NCI-H1436 treated with DMSO at 0.1 percent for 48 hours (cell line): ENCODE data around the gene TMEM163.
"Not testable (repeated sequence)": the region's sequence is repeated elsewhere in the genome, so short reads cannot be mapped to it uniquely, and the experiment has no call there.

Source experiments
- DNase-seq: peaks from one replicate; lab custom pipeline; 2025; lab: John Stamatoyannopoulos, UW

The TMEM163 gene

DNA sequence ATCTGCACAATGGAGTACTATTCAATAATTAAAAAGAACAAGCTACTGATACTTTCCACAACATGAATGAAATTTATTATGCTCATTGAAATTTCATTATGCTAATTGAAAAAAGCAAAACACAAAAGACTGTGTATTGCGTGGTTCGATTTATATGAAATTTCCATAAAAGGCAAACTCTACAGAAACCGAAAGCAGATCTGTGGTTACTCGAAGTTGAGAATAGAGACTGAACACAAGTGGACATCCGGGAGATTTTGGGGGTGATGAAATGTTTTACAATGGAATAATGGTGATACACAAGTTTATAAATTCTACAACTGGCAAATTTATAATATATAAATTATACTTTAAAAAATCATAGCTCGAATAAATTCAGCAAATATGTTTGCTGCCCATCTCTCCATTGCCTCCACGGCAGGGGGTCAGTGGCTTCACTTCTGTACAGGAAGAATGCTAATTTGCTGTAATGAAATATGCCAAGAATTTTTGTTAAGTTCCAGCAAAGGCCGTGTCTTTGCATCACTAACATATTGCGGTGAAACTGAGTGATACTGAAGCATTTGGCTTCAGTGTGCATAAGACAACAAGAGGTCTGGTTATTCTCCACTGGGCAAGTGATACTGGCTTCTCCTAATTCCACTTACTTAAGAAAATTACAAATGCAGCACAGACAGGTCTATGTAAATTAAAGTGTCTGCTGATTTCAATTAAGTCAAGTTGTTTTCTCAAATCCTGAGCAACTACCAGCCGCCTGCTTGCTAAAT is 96.7 kb downstream of the TMEM163 start:
- no peak for DNase-seq

DNA sequence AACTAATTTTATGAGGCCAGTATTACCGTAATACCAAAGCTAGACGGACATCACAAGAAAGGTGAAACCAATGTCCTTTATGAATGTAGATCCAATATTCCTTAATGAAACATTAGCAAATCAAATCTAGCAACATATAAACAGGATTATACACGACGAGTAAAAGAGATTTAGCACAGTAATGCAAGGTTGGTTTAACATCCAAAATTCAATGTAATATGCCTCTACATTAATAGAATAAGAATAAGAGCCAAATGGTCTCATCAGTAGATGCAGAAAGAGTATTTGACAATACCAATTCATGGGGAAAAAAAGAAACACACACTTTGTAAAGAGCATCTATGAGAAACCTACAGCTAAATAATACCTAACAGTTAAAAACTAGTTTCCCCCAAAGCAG is 99.5 kb downstream of the TMEM163 start:
- no peak for DNase-seq

DNA sequence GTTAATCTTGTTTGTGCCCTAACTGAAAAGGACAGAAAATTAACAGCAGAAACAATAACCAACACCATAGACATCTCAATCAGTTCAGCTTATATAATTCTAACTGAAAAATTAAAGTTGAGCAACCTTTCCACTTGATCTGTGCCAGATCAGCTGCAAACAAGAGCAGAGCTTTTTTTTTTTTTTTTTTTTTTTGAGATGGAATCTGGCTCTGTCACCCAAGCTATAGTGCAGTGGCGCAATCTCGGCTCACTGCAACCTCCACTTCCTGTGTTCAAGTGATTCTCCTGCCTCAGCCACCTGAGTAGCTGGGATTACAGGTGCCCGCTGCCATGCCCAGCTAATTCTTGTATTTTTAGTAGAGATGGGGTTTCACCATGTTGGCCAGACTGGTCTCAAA is 103.3 kb downstream of the TMEM163 start:
- not testable (repeated sequence) for DNase-seq

DNA sequence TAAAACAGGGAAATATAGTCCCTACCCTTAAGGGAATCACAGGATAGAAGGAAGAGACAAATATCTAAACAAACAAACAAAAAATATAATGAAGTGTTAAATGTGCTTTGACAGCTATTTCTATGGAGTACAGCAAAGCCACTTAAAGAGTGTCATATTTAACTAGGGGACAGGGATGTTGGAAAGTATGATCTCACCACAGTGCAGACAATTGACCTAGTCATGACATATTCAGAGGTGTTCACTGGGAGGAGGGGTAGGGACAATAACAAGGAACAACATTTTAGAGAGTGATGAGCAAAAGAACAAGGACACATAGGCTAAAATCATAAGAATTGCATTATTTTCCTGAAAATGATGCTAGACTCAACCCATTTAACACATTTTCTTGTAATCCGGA is 107.5 kb downstream of the TMEM163 start:
- DNase-seq = no peak

DNA sequence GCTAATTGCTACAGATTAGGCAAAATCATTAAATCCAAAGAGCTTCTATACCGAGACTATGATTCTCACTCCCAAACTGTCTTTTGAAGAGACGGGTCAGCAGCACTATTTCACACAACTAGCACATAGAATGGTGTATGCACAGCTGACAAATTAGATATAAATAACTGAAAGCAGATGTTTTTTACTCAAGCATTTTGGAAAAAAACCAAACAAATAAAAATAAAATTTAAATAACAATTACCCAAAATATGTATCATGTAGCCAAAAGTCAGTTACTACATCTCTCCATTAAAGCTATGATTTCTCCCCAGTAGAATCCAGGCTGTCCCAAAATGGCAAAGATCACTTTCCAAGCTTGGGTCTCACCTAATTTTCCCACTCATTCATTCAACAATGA is 107.9 kb downstream of the TMEM163 start:
- DNase-seq = no peak

DNA sequence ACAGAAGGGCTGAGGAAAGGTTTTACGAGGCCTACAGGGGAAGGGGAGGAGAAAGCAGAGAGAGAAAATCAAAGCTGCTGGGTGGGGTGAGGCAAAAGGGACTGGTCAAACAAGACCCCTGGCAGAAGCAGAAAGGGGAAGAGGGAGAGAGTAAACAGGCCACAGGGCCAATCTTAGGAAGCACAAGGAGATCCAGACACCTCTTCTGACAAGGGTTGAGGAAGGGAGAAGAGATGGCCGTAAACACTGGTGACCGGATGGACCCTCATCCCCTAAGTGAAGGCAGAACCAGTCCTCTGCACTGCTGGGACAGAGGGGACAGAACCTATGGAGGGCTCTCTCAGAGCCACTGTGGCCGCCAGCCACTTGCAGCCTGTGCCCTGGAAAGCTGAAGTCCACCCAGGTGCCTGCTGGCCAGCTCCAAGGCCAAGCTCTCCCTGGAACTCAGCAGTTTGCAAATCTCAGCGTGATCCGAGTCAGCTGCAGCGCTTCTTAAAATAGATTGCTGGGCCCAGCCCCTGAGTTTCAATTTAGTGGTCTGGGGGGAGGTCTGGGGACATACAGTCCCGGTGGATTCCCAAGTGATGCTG is 108.8 kb downstream of the TMEM163 start:
- no peak for DNase-seq

DNA sequence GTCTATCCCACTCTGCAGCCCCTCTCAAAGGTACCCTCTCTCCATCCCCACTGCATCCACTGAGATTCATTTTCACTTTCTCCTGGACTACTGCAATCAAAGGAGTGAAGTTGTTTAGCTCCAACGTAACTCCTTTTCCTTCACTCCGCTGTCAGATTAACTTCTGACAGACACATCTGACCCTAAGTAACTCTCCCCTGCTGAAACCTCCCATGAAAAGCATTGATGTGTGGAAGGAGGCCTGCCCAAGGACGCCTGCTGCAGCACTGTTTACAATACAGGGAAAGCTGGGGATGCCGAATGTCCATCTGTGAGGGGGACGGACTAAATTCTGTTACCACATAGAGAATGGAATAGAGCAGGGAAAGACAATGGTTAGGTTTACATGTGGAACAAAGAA is 114.8 kb downstream of the TMEM163 start:
- no peak for DNase-seq

DNA sequence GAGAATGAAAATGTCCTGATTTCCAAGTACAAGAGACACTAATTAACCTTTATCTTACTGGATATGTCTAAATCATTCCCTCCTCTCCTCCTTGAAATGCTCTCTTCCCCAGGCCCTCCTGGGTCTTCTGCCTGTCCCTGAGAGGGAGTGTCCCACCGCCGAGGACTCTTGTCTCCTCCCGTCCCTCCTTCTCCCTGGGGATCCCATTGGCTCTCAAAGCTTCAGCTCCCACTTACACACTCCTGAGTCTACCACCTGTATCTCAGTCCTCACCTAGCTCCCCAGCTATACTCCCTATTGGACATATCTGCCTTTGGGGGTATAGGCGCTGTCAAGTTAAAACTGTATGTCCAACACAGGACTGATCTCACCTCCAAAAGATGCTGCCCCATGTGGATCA is 116.1 kb downstream of the TMEM163 start:
- no peak for DNase-seq

DNA sequence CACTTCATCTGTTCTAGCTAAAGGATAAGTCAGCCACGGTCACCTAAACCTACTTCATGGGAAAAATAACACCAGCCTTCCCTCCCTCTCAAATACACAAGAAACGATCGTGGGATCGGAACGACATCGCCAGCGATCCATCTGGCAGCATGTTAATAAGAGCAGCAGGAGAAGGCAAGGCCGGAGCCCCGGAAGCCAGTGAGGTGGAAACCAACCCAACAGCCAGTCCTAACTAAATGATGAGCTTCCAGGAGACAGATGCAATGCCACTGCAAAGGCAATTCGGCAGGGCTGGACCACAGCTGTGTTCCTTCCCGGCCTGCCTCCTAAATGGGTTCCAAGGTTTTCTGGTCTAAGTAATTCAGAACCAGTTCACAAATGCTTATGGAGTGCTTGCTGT is 117.5 kb downstream of the TMEM163 start:
- DNase-seq = no peak

DNA sequence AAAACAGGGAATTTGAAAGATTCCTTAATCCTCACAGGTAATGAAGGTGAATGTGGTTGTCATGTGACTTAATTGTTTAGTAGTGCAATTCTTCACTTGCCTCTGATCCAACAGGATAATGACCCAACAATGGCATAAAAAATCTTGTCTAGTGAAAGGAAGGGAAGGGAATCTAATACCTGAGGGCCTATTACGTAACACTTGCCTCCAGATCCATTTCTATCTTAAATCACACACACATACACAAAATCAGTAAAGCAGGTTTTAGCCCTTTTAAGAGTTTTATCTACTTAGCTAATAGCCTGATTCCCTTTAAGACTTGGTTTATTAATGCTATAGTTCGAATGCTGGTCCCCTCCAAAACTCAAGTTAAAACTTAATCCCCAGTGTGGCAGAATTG is 118.6 kb downstream of the TMEM163 start:
- no peak for DNase-seq

DNA sequence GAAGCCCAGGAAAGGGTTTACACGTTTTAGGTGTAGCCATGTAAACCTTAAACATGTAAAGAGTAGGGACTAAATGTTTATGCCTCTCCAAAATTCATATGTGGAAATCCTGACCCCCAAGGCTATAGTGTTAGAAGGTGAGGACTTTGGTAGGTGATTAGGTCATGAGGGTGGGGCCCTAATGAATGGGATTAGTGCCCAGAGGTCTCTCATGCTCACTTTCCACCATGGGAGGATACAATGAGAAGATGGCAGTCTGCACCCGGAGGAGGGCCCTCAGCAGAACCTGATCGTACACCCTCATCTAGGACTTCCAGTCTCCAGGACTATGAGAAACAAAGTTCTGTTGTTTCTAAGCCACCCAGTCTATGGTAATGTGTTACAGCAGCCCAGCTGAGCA is 119.6 kb downstream of the TMEM163 start:
- DNase-seq = no peak

DNA sequence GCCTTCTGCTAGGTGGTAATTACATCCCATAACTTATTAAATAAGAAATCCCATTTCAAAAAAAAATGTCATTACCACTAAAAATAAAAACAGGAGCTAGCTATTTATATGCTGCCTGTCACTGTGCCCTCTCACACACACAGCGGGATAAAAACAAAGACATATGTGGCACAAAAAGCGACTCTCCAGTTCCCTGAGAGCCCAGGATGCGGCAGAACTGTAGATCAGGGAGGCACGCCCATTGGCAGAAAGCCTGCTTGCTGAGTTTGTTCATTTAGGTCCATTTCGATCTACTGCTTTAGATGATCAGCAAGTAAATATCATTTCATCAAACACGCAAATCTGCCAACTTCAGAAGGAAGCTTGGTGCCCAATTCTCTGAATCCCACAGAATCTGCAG is 124.4 kb downstream of the TMEM163 start:
- DNase-seq = no peak

DNA sequence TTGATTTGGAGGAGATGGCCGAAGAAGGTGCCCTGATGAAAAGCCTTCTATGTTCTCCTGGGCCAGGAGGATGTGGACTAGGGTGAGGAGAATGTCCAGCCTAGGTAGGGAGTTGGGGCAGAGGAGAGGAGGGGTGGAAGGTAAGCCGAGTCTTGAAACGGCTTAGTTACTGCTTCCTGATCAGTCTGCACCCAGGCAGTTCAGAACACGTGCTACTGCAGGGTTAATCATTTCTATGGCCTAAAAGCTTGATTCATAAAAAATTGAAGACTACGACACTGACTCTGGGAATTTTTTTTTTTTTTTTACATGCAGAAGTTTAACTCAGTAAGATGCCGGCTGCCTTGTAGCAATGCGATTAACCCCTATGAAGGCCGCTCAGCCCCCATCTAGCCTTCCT is 125.3 kb downstream of the TMEM163 start:
- DNase-seq = no peak

DNA sequence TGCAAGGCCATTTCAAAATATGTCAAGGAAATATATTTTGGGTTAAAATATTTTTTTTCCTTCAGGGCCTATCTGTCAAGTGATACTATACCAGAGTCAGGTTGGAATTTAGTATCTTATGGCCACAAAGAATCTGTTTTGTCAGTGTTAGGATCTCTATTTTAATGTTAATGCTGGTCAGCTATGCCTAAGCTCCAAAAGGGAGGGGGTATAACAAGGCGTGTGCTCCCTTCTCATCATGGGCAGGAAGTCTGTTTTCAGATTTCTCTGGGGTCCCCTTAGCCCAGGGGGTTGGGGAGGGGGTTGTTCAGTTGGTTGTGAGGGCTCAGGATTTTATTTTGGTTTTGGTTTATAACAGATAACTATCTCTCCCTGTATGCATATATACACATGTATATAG is 126.4 kb downstream of the TMEM163 start:
- no peak for DNase-seq

DNA sequence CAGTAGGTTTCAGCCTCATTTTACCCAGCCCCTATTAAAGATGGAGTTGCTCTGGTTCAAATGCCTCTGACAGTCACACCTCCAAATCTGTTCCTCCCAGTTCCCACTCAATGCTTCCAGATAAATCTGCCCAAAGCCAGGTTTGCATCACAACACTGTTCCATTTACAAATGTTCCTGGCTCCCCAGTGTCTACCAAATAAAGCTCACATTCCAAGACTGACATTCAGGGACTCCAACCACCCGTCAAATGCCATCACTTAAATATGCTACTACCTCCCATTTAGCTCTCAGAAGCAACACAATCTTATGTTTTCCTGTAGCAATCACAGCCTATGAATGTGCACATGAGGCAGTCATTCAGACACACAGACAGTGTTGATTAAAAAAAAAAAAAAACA is 127.3 kb downstream of the TMEM163 start:
- DNase-seq = no peak

DNA sequence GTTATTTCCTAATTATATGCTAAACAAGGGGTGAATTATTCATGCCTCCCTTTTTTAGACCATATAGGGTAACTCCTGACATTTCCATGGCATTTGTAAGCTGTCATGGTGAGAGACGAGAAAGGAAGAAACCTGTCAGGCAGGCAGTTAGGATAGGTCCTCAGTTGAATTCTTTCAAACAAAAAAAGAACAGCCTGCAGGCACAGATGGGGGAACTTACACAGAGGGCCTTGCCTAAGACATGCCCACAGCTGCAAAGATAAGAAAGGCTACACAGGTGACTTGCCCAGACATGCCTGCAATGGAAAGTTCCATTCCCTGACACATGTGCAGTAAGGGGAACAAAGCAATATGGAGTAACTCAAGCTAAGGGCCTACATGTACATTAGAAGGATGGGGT is 128.1 kb downstream of the TMEM163 start:
- no peak for DNase-seq

DNA sequence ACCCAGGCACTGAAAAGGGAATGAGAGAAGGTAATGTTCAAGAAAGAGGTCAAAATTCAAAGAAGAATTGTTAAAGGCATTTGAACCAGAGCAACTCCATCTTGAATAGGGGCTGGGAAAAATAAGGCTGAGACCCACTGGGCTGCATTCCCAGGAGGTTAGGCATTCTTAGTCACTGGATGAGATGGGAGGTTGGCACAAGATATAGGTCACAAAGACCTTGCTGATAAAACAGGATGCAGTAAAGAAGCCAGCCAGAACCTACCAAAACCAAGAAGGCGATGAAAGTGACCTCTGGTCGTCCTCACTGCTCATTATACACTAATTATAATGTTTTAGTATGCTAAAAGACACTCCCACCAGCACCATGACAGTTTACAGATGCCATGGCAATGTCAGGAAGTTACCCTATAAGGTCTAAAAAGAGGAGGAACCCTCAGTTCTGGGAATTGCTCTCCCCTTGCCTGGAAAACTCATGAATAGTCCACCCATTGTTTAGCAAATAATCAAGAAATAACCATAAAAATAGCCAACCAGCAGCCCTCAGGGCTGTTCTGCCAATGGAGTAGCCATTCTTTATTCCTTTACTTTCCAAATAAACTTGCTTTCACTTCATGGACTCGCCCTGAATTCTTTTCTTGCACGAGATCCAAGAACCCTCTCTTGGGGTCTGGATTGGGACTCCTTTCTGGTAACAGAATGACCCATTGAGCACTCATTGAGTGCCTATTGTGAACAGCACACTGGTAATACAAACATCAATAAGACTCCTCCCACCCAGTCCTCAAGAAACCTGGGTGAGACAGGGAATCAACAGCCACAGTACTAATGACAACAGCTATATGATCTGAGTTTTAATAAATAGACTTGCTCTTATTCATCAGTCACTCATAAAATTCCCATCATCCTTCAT is 129.4 kb downstream of the TMEM163 start:
- DNase-seq = not testable (repeated sequence)

DNA sequence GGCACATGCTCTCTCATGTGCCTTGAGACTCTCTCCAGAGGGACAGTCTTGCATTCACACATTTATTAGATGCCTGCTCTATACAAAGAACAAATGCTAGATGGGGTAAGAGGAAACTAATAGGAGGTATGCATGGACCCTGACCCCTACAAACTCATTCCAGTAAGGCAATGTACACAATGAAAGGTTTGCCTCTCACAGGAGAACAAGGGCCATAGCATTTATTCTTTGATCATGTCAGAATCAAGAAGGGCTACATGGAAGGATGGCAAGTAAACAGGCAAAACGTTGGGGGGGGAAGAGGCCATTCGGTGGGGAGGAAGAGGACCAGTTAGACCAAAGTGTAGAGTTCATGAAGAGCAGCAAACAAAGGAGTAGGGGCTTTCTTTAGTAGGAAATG is 130.2 kb downstream of the TMEM163 start:
- no peak for DNase-seq

DNA sequence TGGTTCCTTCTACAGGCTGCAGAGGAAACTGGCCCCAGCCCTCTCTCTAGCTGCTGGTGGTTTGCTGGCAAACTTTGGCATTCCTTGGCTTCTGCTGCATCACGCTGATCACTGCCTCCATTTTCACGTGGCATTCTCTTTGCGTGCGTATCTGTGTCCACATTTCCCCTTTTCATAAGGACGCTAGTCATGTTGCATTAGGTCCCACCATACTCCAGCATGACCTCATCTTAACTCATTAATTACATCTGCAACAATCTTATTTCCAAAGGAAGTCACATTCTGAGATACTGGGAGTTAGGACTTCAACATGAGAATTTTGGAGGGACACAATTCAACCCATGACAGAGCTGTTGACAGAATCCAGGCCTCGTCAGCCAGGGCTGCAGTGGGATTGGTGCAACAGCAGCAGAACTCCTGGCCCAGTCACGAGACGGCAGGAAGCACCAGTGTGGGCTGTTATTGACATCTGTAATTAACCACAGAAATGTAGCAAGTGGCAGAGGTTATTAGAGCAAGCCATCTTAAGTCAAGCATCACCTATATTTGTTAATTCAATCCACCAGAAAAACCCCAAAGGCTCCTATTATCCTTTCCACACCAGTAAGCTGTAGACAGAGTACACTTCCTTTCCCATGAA is 132.4 kb downstream of the TMEM163 start:
- no peak for DNase-seq

DNA sequence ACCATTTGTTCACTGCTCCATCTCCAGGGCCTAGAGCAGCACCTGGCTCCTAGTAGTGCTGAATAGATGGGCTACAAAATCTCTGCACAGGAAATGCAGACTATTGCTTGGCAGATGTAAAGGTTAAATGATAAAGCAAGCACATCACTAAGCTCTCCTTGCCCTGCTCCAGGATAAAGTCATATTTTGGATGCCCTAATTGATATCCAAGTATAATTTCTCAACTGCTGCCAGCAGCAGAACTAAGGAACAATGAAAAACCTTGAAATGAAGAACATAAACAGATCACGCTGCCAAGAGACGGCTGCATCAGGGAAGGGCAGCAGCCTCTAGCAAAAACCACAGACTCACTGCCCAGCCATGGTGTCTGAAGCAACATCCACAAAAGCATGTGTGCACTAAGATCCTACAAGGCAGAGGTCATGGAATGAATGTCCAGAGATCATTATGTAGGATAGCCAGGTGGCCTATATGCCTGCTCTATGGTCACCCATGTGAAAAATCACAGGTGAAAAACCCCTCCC is 134.7 kb downstream of the TMEM163 start:
- no peak for DNase-seq

DNA sequence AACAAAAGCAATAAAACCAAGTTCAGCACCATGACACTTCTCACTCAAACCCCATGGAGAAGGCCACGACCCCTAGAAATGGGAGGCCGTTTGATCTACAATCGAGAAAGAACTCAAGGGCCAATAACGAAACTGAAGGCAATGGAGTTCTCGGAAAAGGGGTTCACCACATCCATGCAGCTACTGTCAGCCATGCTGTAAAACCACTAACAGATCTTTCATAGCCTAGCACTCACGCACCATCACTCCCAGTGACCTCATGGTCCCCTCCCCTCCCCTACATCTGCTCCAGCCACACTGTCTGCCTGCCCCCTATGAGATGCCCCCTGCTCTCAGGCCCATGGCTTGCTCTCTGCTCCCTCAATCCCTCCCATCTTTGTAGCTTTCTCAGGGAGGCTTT is 135.3 kb downstream of the TMEM163 start:
- DNase-seq = no peak

DNA sequence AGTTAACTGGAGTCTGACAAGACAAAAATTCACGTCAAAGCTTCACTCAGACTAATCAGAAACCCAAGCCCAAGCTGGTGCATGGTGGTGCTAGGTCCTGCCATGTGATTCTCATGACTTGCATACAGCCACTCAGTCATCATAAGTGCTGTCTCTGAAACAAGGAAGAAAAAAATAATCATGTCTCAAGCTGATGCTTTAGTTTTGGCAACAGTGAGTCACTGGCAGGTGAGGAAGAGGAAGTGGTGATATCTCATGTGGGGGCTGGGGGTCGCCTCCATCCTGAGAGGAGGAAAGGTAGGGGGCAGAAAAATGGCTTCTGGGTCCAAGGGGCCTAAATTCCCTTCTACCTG is 136.3 kb downstream of the TMEM163 start:
- DNase-seq = no peak
